ENCODE results near the gene LBP.

GRCh38 chr20:38404016-38404415 lies 57.7 kb downstream of the LBP start:
- TF ChIP-seq, protein P1, sequence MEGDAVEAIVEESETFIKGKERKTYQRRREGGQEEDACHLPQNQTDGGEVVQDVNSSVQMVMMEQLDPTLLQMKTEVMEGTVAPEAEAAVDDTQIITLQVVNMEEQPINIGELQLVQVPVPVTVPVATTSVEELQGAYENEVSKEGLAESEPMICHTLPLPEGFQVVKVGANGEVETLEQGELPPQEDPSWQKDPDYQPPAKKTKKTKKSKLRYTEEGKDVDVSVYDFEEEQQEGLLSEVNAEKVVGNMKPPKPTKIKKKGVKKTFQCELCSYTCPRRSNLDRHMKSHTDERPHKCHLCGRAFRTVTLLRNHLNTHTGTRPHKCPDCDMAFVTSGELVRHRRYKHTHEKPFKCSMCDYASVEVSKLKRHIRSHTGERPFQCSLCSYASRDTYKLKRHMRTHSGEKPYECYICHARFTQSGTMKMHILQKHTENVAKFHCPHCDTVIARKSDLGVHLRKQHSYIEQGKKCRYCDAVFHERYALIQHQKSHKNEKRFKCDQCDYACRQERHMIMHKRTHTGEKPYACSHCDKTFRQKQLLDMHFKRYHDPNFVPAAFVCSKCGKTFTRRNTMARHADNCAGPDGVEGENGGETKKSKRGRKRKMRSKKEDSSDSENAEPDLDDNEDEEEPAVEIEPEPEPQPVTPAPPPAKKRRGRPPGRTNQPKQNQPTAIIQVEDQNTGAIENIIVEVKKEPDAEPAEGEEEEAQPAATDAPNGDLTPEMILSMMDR (IDR thresholded peaks at IDR 0.05 in 4 of 5, conservative IDR thresholded peaks at IDR 0.05 in 1 of 5): no peak
- no peak for TF ChIP-seq POLR2A (IDR thresholded peaks at IDR 0.05)

Data from gastrocnemius medialis (tissue), 4 donors.